H1 (cell line): ENCODE data around the gene RYR3.

ENCODE experiments used
- CTCF ChIP-seq, 3 experiments: IDR thresholded peaks; 1 replicate in 2 of 3; 2 replicates in 1 of 3; pipeline versions ENCODE4 v1.5.1 to v1.6.1; 2011; ENCODE audit warnings: low read length in 3 of 3, mild to moderate bottlenecking in 3 of 3, inconsistent platforms in 2 of 3, low read depth in 1 of 3, moderate library complexity in 1 of 3; ENCODE audit not compliant: insufficient read depth in 1 of 3; ENCODE audit errors: control extremely low read depth in 1 of 3
- EZH2 ChIP-seq: fragments of 200-600 bp; sonication (generic); IDR thresholded peaks from 2 replicates; pipeline ENCODE4 v1.7.1; 2012; ENCODE audit warnings: low read depth, mild to moderate bottlenecking, moderate library complexity, low read length, inconsistent platforms; ENCODE audit not compliant: severe bottlenecking
- HDAC2 ChIP-seq, 2 experiments: fragments of 300-600 bp in 1 of 2; sonication (generic) in 1 of 2; IDR thresholded peaks; 2 replicates each; pipeline ENCODE4 v1.6.1; 2011 to 2012; ENCODE audit warnings: low read depth in 2 of 2, low read length in 2 of 2, mild to moderate bottlenecking in 2 of 2, moderate library complexity in 2 of 2, borderline replicate concordance in 1 of 2, inconsistent platforms in 1 of 2
- MAFK ChIP-seq: IDR thresholded peaks from 2 replicates; pipeline ENCODE4 v1.6.1; 2012; ENCODE audit warnings: low read depth, mild to moderate bottlenecking, improper control_type of control experiment, low read length
- MAX ChIP-seq: IDR thresholded peaks from 2 replicates; pipeline ENCODE4 v1.6.1; 2012; ENCODE audit warnings: inconsistent platforms
- POLR2A ChIP-seq, 2 experiments: IDR thresholded peaks; 1 replicate in 1 of 2; 2 replicates in 1 of 2; pipeline ENCODE4 v1.6.1; 2011; ENCODE audit warnings: low read depth in 2 of 2, low read length in 2 of 2, mild to moderate bottlenecking in 2 of 2; ENCODE audit errors: control extremely low read depth in 1 of 2
- POLR2AphosphoS5 ChIP-seq: IDR thresholded peaks from 2 replicates; pipeline ENCODE4 v1.6.1; 2011; ENCODE audit warnings: low read depth, low read length
- SP4 ChIP-seq: IDR thresholded peaks from 2 replicates; pipeline ENCODE4 v1.6.1; 2012; ENCODE audit warnings: low read length, inconsistent platforms
- TAF1 ChIP-seq: IDR thresholded peaks from 2 replicates; pipeline ENCODE4 v1.6.1; 2011; ENCODE audit warnings: mild to moderate bottlenecking, low read depth, low read length
- TCF12 ChIP-seq: IDR thresholded peaks from 2 replicates; pipeline ENCODE4 v1.6.1; 2011; ENCODE audit warnings: low read depth, mild to moderate bottlenecking, low read length
- TEAD4 ChIP-seq: IDR thresholded peaks from 2 replicates; pipeline ENCODE4 v1.6.1; 2012; ENCODE audit warnings: low read depth, low read length, inconsistent platforms, mixed read lengths

GRCh38 chr15:33616475-33616874, 305.7 kb downstream of the RYR3 start:
- TF ChIP-seq HDAC2 (IDR thresholded peaks at IDR 0.05; ENCODE audit: borderline replicate concordance in 1 of 2, low read depth in 2 of 2, low read length in 2 of 2) = no peak
- no peak for TF ChIP-seq CTCF (IDR thresholded peaks at IDR 0.05; ENCODE audit: control extremely low read depth in 1 of 3, insufficient read depth in 1 of 3, low read depth in 1 of 3, low read length in 3 of 3)
- TF ChIP-seq POLR2AphosphoS5 = no peak
- no peak for TF ChIP-seq TCF12
- no peak for TF ChIP-seq POLR2A (IDR thresholded peaks at IDR 0.05; ENCODE audit: control extremely low read depth in 1 of 2, low read depth in 2 of 2, low read length in 2 of 2)
- no peak for TF ChIP-seq EZH2
- TF ChIP-seq MAFK = no peak
- no peak for TF ChIP-seq MAX
- TF ChIP-seq TAF1 = no peak
- no peak for TF ChIP-seq TEAD4
- TF ChIP-seq SP4 = no peak
